Ishikawa (cell line): ENCODE results near the gene CEP55.

Experiments used
- CEBPB ChIP-seq: IDR thresholded peaks from 2 replicates; pipeline ENCODE4 v1.6.1; 2012
- CREB1 ChIP-seq: IDR thresholded peaks from 2 replicates; pipeline ENCODE4 v1.6.1; 2012; ENCODE audit warnings: low read depth
- EGR1 ChIP-seq: IDR thresholded peaks from 2 replicates; pipeline ENCODE4 v1.6.1; 2012
- EP300 ChIP-seq: IDR thresholded peaks from 2 replicates; pipeline ENCODE4 v1.6.1; 2012; ENCODE audit warnings: borderline replicate concordance
- FOXM1 ChIP-seq: IDR thresholded peaks from 2 replicates; pipeline ENCODE4 v1.6.1; 2012; ENCODE audit warnings: low read depth, borderline replicate concordance
- MAX ChIP-seq: IDR thresholded peaks from 2 replicates; pipeline ENCODE4 v1.6.1; 2012
- RAD21 ChIP-seq: IDR thresholded peaks from 2 replicates; pipeline ENCODE4 v1.6.1; 2012; ENCODE audit warnings: low read depth
- TAF1 ChIP-seq: IDR thresholded peaks from 2 replicates; pipeline ENCODE4 v1.6.1; 2012; ENCODE audit warnings: low read depth, mild to moderate bottlenecking
- TCF12 ChIP-seq: IDR thresholded peaks from 2 replicates; pipeline ENCODE4 v1.6.1; 2012; ENCODE audit warnings: low read depth
- TEAD4 ChIP-seq: IDR thresholded peaks from 2 replicates; pipeline ENCODE4 v1.6.1; 2012
- YY1 ChIP-seq: IDR thresholded peaks from 2 replicates; pipeline ENCODE4 v1.6.1; 2012; ENCODE audit warnings: low read depth
- ZBTB7A ChIP-seq: IDR thresholded peaks from 2 replicates; pipeline ENCODE4 v1.6.1; 2012; ENCODE audit warnings: low read depth
- TF ChIP-seq, protein P1 (sequence below): IDR thresholded peaks from 2 replicates; pipeline ENCODE4 v1.6.1; 2012; ENCODE audit warnings: low read depth, mild to moderate bottlenecking
- TF ChIP-seq, protein P2 (sequence below): IDR thresholded peaks from 2 replicates; pipeline ENCODE4 v1.6.1; 2012

DNA sequence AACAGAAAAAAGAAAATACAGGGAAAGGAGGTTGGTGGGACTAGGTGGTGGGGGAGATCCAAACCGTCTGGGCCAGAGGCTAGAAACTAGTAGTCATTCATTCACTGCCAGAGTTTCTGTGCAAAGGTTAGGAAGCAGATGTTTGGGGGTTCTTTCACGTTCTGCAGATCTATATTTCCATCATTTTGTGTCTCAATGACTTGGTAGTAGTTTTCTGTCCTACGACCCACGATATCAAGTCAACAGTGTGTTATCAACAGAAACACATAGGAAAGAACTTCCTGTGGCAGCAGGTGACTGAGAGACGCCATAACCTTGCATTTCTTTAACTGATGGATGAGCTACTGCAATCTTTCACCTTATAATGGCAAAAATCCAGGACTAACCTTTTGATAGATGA lies 1.8 kb downstream of the CEP55 start:
- TF ChIP-seq, protein P1, sequence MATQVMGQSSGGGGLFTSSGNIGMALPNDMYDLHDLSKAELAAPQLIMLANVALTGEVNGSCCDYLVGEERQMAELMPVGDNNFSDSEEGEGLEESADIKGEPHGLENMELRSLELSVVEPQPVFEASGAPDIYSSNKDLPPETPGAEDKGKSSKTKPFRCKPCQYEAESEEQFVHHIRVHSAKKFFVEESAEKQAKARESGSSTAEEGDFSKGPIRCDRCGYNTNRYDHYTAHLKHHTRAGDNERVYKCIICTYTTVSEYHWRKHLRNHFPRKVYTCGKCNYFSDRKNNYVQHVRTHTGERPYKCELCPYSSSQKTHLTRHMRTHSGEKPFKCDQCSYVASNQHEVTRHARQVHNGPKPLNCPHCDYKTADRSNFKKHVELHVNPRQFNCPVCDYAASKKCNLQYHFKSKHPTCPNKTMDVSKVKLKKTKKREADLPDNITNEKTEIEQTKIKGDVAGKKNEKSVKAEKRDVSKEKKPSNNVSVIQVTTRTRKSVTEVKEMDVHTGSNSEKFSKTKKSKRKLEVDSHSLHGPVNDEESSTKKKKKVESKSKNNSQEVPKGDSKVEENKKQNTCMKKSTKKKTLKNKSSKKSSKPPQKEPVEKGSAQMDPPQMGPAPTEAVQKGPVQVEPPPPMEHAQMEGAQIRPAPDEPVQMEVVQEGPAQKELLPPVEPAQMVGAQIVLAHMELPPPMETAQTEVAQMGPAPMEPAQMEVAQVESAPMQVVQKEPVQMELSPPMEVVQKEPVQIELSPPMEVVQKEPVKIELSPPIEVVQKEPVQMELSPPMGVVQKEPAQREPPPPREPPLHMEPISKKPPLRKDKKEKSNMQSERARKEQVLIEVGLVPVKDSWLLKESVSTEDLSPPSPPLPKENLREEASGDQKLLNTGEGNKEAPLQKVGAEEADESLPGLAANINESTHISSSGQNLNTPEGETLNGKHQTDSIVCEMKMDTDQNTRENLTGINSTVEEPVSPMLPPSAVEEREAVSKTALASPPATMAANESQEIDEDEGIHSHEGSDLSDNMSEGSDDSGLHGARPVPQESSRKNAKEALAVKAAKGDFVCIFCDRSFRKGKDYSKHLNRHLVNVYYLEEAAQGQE, result no peak
- TF ChIP-seq TCF12 (no peak), TEAD4 (no peak), TAF1 (no peak), FOXM1 (no peak), CEBPB (no peak), CREB1 (no peak), EGR1 (no peak), MAX (no peak), ZBTB7A (no peak), YY1 (no peak), RAD21 (no peak), EP300 (no peak)
- TF ChIP-seq, protein P2, sequence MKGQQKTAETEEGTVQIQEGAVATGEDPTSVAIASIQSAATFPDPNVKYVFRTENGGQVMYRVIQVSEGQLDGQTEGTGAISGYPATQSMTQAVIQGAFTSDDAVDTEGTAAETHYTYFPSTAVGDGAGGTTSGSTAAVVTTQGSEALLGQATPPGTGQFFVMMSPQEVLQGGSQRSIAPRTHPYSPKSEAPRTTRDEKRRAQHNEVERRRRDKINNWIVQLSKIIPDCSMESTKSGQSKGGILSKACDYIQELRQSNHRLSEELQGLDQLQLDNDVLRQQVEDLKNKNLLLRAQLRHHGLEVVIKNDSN, result no peak
